ENCODE measurements around the gene STK32C.

The STK32C gene

GRCh38 chr10:132178672-132179545 is 128.8 kb downstream of the STK32C start:
- no peak for DNase-seq

GRCh38 chr10:132178046-132178445 is 129.7 kb downstream of the STK32C start:
- DNase-seq, result no peak

GRCh38 chr10:132176623-132177500 is 130.9 kb downstream of the STK32C start:
- DNase-seq, result no peak

GRCh38 chr10:132175907-132176581 is 131.7 kb downstream of the STK32C start:
- no peak for DNase-seq

GRCh38 chr10:132175408-132175807 is 132.3 kb downstream of the STK32C start:
- no peak for DNase-seq

GRCh38 chr10:132174237-132174636 is 133.5 kb downstream of the STK32C start:
- DNase-seq, result no peak

- no peak for DNase-seq
These were observed 134.6 kb downstream of the STK32C start for GRCh38 chr10:132173185-132173584.

- no peak for DNase-seq
These were observed 135.4 kb downstream of the STK32C start for GRCh38 chr10:132172091-132173066.

GRCh38 chr10:132170561-132171361 is 137.0 kb downstream of the STK32C start:
- no peak for DNase-seq

GRCh38 chr10:132169766-132170560 is 137.8 kb downstream of the STK32C start:
- no peak for DNase-seq

GRCh38 chr10:132169031-132169765 is 138.6 kb downstream of the STK32C start:
- DNase-seq, result no peak

- no peak for DNase-seq
These were observed 139.1 kb downstream of the STK32C start for GRCh38 chr10:132168571-132169030.

GRCh38 chr10:132167976-132168375 is 139.8 kb downstream of the STK32C start:
- no peak for DNase-seq

- no peak for DNase-seq
These were observed 140.6 kb downstream of the STK32C start for GRCh38 chr10:132167041-132167674.

- no peak for DNase-seq
These were observed 141.4 kb downstream of the STK32C start for GRCh38 chr10:132166216-132166950.

GRCh38 chr10:132165416-132165980 is 142.3 kb downstream of the STK32C start:
- DNase-seq, result no peak

- DNase-seq, result no peak
These were observed 142.9 kb downstream of the STK32C start for GRCh38 chr10:132164761-132165278.

Data from right forelimb (tissue), 1 donor.